ENCODE data around the gene CPLX1.

CPLX1 gene

DNA sequence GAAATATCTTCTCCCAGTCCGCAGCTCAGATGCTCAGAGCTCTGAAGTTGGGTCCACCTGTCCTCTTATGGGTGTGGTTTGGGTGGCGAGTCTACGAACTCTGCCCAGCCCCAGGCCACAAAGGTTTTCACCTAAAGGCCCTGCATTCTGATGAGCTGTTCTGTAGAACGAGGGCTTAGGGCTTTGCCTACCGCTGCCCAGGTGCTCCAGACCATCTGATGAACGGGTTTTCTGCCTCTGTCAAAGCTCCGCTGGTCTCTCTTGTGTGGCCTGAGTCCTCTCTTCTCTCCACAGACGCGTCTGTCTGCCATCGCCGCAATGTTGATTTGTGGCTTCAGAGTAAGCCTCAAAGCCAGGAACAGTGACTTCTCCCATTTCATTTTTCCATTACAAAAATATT, 28.4 kb upstream of the CPLX1 start:
- no peak for DNase-seq

DNA sequence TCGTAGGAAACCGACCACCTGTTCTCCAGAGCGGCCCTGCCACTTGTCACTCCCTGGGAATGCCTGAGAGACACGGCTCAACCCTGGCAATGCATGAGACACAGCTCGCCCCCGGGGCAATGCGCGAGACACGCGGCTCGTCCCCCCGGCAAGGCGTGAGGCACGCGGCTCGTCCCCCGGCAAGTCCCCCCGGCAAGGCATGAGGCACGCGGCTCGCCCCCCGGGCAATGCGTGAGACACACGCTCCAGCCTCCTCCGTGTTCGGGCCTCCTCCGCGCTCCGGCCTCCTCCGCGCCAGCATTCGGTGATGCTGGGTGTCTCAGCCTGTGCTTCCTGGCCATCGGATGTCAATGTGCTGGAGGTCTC, 27.5 kb upstream of the CPLX1 start:
- no peak for DNase-seq

DNA sequence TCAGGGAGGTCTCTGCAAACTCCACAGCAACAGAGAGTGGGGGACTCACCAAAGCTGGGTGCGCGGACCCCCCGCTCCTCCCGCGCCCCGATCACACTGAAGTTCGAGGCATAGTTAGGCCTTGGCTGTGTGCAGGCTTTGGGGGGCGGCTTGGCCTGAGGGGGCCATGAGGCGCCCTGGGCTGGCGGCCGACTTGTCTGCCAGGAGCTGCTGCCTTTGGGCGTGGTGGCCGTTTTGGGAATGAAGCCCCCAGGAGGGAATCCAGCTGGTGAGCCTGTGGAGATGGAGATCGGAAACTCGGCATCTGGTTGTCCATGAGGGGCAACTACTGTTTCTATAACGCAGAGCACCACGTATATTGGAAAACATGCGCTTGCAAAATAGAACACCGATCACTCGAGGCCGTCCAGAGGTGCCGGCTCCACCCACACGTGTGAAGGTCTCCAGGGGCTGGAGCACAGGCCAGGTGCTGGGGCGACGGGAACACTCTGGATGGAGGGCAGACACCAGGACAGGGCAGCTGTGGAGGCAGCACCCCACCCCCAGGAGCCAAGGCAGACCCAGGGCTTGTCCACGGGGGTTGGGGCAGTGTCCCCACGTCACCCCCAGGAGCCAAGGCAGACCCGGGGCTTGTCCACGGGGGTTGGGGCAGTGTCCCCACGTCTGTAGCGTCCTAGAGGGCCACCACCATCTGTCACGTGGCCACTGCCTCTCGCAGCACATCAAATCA, 25.9 kb upstream of the CPLX1 start:
- DNase-seq = no peak

DNA sequence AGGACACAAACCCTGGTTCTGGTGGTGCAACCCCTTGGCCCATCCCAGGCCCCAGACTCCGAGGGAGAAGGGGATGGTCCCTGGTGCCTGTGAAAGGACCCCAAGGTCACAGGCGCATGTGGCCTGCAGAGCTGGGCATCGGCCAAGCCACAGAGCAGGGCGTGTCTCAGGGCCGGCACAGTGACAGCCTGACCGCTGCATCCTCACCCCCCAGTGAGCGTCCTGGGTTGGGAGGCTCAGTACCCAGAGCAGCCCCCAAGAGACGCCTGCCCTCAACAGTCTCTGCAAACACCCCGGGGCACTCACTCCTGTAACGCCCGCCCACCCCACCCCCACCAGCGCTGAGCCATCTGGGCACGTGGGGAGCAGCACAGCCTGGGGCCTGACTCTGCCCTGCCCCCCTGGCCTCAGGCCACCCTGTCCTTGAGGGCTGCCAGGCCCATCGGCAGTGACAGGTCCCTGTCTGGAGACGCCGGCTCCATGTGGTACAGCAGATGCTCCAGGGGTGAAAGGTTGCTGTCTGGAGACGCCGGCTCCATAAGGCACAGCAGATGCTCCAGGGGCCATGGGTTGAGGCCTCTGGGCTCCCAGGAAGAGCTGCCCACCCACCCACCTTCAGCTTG, 24.5 kb upstream of the CPLX1 start:
- DNase-seq = no peak

DNA sequence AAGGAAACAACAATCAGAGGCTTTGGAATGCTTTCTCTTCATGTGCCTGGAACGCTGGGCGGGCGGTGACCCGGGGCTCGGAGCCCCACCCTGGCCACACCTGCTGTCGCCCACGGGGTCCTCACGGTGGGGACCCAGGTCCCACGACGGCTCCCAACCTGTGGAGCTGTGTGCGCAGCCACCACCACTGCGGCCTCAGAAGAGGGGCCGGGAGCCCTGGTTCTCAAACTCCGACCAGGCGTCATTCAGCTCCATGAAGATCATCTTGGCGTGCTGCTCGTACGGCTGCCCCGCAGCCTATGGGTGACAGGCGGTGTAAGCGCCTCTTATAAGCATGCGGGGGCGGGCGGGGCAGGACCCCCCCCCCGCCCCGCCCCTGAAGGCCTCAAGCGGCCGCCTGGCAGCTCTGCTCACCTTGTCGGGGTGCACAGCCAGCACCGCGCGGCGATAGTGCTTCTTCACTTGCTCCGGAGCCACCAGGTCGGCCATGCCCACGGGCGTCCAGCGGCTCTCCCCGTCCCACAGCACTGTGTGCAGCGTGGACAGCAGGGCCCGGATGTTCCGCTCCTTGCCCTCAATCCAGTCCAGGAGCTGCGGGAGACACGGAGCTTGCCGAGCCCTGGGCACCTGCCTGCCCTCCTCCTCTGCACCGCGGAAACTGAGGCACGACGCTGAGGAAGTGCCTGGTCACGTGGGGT, 23.7 kb upstream of the CPLX1 start:
- DNase-seq = no peak

DNA sequence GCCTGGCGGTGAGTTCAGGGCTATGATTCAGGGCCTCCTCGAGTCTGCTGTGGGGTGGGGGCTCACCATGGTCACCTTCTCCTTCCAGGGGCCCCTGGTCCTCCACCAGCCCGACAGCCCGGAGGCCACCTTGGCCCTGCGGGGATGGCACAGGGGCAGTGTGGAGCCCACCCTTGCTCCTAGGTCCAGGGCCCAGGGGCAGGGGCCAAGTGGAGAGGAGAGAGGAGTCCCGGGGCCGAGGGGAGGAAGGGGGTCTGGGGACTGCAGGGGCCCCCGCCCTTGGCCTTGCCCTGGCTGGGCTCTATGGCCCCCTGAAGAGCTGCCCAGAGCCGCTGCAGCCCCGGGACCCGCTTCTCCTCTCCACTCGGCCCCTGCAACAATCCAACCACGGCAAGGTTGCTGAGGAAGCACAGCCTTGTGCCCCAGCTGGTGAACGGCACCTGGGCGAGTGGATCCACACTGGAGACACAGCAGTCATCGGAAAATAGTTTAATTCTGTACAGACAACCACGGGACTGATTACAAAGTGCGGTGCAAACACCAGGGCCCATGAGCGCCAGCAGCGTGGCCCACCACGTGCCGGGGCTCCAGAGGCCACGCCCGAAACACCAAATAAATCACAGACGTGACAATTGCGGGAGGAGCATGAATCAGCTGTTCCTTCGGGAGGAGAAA, 23.0 kb upstream of the CPLX1 start:
- no peak for DNase-seq

DNA sequence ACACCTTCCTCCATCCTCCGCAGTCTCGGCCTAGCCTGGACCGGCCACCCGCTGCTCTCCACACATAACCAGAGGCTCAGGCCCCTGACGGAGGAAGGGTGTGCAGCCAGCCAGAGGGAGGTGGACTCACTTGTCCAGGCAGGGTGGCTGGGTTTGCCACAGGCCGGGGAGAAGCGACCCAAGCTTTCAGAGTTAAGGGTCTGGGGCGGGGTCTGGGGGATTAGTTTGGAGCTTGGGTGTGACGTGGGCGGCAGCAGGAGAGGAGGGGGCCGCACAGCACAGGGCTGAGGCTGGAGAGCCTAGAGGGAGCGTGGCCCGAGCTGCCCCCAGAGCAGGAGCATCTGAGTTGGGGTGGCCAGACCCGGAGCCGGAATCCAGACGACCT, 22.4 kb upstream of the CPLX1 start:
- no peak for DNase-seq

DNA sequence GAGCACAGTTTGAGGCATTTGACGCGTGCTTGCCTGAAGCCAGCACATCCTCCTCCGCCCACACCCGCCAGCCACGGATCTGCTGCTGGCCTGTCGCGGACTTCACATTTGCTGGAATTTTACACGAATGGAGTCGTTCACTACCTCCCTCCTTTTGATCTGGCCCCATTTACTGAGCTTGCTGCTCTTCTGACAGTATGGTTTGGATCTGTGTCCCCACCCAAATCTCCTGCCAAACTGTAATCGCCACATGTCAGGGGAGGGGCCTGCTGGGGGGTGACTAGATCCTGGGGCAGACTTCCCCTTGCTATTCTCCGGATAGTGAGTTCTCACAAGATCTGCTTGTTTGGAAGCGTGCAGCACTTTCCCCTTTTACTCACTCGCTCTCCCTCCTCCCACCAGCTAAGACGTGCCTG, 19.9 kb upstream of the CPLX1 start:
- DNase-seq = no peak

DNA sequence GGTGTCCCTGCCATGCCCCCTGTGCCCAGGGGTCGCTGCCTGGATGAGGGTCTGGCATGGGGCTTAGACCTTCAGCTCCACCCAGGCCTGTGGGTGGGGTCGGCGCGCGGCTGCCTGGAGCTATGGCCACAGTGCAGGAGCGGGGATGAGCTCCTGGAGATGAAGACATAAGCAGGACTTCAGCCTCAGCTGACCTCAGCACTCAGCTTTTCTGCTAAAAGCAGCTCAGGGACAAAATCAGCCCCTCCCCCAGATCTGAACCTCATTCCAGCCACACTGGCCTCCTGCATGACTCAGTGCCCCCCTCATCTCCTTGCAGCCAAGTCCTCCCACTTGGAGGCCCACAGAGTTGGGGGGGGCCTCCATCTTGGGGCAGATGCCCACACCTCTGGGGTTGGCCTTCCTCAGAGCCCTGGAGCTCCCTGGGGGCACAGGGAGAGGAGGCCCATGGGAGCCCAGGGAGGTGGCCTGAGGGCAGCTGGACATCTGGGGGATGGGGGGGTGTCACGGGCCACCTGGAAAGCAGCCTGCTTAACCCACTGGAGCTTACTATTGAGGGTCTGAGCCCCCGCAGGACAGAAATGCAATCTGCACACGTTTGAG, 19.4 kb upstream of the CPLX1 start:
- no peak for DNase-seq

DNA sequence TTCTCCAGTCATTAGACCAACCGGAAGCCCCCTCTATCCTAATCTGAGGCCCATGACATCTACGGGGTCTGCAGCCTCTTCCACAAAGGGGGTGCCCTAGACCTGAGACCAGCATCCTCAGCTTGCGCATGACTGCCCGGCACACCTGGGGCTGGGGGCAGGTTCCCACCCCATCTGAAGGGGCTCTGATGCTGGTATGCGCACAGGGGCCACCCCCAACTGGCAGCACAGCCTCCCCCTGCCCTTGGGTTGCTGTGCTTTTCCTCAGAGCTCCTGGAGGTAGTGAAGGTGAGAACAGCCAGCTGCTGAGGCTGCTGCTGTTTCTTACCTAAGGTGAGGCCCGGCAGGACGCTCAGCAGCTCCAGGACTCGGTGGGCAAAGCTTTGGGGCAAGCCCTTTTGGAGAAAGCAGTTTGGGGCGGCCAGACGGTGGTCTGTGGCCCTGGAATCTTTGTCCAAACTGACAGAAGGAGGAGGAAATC, 18.9 kb upstream of the CPLX1 start:
- no peak for DNase-seq

DNA sequence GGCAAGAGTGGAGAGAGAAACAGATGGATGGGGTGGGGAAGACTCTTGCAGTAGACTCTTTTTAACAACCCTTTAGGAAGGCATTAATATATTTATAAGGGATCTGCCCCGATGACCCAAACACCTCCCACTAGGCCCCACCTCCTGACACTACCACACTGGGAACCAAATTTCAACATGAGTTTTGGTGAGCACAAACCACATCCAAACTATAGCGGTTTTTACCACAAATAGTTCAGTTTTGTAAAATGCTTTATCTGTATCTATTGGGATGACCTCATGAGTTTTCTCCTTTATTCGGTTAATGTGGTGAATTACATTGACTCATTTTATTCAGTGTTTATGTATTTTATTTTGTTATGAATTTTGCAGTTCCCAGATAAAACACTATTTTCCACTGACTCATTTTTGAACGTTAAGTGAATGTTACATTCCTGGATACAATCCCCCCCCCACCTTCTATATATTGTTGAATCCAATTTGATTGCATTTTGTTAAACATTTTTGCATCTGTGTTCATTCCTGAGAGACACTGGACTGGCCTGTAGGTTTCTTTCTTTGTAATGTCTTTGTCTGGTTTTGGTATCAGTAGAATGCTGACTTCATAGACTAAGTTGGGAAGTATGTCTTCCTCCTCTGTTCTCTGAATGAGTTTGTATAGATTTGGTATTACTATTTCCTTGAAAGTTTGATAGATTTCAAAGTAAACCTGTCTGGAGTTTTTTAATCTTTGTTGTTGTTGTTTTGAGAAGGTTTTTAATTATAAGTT, 13.9 kb upstream of the CPLX1 start:
- DNase-seq = no peak

DNA sequence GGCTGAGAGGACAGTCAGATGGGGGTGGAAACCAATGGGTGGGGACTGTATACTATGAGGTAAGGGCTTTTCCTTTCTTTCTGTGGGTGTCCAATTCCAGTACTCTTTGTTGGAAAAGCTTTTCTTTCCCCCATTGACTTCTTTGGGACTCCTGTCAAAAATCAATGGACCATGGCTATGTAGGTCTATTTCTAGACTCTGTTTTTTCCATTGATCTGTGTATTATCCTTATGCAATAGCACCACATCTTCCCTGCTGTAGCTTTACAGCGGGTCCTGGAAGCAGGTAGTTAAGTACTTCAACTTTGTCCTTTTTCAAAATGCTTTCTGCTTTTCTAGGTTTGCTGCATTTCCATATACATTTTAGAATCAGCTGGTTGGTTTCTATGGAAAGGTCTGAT, 11.8 kb upstream of the CPLX1 start:
- no peak for DNase-seq

DNA sequence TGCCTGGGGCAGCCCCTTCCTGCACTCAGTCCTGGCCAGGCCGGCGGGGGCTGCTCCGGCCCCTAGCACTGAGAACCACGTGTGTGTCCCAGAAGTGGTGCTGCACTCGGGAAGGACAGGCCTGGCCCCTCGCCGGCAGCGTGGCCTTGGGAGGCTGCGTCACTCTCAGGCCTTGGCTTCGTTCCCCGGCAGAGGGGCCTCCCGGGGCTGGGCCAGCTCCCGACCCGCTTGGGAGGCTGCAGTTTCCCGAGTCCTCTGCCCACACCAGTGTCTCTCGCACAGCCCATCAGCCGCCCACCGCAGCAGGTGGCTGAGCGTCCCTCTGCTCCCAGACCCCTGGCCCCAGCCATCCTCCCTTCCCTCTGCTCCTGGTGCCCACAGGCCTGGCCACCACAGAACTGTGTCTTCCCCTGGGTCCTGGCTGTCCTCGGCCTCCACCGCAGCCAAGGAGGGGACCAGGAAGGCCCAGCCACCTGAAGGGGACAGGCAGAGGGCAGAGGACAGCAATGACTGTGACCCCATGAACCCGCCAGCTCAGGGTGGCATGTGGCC, 10.9 kb upstream of the CPLX1 start:
- no peak for DNase-seq

DNA sequence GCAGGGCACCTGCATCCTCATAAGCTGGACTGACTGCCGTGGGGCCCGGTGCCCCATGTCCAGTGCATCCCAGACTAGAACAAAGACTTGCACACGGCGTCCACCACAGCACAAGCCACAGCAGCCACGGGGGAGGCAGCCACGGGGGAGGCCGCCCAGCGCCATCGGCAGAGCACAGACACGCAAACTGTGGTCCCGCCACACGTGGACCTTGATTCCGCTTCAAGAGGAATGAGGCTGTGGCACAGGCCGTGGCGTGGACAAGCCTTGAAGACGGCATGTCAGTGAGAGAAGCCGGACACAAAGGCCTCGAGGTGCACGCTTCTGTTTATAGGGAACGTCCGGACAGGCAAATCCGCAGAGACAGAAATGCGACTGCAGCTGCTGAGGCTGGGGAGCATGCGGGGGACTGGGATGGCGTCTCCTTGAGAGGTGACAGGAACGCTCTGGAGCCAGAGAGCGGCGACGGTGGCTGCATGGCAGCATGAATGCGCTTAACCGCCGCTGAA, 10.1 kb upstream of the CPLX1 start:
- no peak for DNase-seq

DNA sequence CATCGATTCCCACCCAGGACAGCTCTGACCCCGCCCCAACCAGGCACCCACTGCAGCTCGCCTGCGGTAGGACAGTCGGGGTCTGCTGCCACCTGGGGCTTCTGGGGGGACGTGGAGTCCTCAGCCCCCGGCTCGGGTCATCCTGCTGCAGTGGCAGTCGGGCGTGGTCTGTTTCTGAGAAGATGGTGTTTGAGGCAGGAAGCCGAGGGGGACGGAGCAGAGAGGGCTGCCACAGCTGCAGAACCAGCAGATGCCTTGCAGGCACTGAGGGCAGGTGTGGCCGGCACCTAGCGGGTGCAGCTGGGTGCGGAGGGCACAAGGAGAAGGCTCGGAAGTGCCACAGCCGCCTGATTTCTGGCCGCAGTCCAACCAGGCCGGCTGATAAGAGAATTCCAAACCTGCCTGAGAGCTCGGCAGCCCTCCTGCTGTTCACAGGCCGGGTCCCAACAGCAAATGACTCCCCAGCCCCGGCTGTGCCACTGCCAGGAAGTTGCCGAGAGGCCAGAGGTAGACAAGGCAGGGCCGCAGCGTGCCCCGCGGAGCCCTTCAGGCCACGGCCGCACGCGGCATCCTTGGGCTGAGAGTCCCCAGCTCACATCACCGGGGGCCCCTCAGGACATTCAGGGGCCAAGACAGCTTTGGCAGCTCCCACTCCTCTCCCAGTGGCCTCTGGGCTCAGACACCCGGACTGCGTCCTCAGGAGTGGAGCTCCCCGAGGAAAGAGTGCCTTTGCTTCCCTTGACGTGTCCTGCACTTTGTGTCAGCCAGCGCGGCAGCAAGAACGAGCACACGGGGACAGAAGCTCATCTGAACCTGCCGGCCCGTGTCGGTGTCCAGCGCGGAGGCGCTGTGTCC, 9.4 kb upstream of the CPLX1 start:
- DNase-seq = no peak

DNA sequence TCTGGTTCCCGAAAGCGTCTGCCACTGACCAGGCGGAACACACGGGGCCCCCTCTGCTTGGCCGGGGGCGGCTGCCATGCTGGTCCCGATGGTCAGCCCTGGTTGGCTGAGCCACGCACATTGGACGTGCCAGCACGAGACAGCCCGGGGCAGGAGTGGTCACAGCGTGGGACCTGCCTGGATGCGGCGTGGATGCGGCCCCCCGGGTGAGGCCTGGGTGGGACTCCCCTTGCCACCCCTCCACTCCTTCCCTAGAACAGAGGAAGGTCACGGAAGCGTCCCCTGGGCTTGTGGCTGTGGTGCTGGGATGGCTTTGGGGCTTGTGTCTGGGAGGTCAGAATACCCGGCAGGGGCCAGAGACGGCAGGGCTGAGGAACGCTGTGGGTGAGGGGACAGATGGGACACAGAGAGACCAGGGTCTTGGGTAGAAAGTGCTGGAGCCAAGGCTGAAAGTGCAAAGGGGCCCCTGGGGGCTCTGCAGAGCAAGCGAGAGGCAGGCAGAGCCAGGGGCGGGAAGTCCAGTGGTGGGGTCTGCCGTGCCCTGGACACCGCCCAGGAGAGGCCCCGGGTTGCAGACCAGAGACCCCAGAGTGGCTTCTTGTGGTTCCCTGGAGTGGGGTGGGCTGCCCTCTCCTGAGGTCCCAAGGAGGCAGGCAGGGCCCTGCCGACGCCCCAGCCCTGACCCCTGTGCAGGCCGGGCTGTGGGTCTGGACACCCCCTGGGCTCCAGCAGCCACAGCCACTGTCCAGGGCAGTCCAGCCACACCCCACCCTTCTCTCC, 8.6 kb upstream of the CPLX1 start:
- no peak for DNase-seq

DNA sequence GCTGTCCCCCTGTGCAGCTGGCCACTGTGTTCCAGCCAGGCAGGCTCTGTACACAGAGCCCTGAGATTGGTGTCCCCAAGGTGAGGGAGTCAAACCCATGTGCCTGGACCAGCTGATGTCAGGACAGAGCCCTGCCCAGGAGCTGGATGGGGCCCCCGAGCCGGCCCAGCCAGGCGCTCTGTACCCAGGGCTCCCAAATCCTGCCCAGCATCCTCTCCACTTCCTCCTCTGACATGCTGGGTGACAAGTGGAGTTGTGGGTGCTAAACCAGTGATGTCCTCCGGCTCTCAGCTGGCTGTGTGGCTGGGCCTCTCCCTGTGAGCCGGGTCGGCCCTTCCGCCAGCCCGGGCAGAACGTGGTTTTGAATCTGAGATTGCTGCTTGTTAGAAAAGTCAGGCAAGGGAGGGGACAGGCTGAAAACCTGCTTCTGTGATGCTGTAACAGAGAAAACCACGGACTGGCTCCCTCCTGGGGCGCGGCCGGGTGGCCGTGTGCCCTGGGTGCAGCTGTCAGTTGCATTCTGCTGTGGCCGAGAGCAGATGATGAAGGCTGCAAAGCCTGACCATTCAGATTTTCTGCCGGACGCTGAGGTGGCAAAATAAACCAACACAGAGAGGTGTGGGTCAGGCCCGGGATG, 7.9 kb upstream of the CPLX1 start:
- DNase-seq = no peak

DNA sequence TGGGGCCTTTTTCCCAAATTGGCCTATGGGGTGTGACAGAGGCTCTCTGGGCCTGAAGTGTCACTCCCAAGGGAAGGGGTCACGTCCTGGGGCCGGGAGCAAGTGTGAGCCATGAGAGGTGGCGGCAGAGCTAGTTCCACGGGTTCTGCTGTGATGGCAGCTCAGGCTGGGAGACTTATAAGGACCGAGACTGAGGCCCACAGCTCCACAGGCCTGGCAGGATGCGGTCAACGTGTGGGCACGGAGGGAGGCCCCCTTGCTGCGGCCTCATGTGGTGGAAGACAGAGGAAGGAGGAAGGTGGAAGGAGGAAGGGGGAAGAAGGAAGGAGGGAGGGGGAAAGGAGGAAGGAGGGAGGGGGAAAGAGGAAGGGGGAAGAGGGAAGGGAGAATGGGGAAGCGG, 7.2 kb upstream of the CPLX1 start:
- no peak for DNase-seq

DNA sequence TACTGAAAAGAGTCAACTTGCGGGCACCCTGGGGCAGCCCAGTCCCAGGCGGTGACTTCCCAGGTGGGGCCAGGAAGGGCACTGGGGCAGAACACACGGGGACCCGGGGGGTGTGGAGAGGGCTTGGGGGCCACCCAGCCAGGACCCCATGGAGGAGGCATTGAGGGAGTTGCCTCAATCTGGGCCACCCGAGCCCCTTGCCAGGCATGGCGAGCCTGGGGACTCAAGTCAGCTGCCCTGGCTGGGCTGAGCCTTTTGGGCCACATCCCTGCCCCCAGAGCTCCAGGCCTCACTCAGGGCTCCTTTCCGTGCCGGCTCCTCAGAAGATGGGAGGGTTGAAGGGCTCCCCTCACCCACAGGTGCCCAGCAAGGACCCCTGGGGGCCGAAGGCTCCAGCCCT, 6.6 kb upstream of the CPLX1 start:
- no peak for DNase-seq

DNA sequence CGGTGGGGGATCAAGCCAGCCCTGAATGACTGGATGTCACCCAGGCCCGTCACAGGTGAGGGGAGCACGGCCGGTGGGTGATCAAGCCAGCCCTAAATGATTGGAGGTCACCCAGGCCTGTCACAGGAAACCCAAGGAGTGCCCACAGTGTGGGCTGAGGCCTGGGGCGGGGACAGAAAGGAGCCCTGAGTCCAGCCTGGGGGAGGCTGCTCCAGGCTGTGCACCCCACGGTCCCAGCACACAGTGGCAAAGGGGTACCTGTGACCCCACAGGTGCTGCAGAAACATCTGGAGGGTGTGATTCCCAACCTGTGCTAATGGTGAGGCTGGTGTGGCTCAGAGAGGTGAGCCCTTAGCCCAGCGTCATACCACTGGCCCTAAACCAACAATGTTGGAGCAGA, 6.2 kb upstream of the CPLX1 start:
- DNase-seq = no peak
